Esophagus squamous epithelium (tissue), 5 donors: Measurements from ENCODE around the gene RPL12. TPM values are rescaled to one million over a fixed set of nuclear protein-coding genes. Genes with fewer than 3 reads are reported as not detected.

Experiments used
- DNase-seq: peaks from one replicate; lab custom pipeline; 2025; lab: John Stamatoyannopoulos, UW
- H3K27ac ChIP-seq, 4 donors: fragments of 200-600 bp; sonication (generic); one replicate each; pipeline ENCODE4 v1.5.1; 2016 to 2019; ENCODE audit warnings: mild to moderate bottlenecking in 1 of 4
- H3K27me3 ChIP-seq, 4 donors: fragments of 200-600 bp; sonication (generic); 1 replicate in 3 of 4; 2 replicates in 1 of 4; pipeline versions ENCODE4 v1.5.1 to v1.6.0; 2017 to 2021; ENCODE audit warnings: antibody characterized with exemption in 1 of 4
- H3K36me3 ChIP-seq, 3 donors: fragments of 200-600 bp; sonication (generic); one replicate each; pipeline ENCODE4 v1.5.1; 2016 to 2019
- H3K4me1 ChIP-seq, 3 donors: fragments of 200-600 bp; sonication (generic); one replicate each; pipeline ENCODE4 v1.5.1; 2017 to 2019
- H3K4me3 ChIP-seq, 4 donors: fragments of 200-600 bp; sonication (generic); 1 replicate in 3 of 4; 2 replicates in 1 of 4; pipeline ENCODE4 v1.5.1; 2016 to 2019; ENCODE audit warnings: mild to moderate bottlenecking in 2 of 4, moderate library complexity in 1 of 4
- H3K9me3 ChIP-seq, 3 donors: fragments of 200-600 bp; sonication (generic); one replicate each; pipeline ENCODE4 v1.5.1; 2016 to 2019
- CTCF ChIP-seq, 6 experiments: fragments of 450-650 bp in 4 of 6; fragments of 200-600 bp in 2 of 6; sonication (generic) in 2 of 6; IDR thresholded peaks; one replicate each; pipeline ENCODE4 v1.5.1; 2016 to 2019; ENCODE audit warnings: antibody characterized with exemption in 6 of 6, mild to moderate bottlenecking in 4 of 6, moderate library complexity in 4 of 6
- POLR2A ChIP-seq, 4 donors: fragments of 450-650 bp; IDR thresholded peaks; one replicate each; pipeline ENCODE4 v1.6.1; 2017; ENCODE audit warnings: antibody characterized with exemption in 4 of 4, mild to moderate bottlenecking in 4 of 4, moderate library complexity in 3 of 4
- WGBS, 2 donors: methylation state at CpG; one replicate each; pipeline ENCODE4 v1.1.5; 2018; 5-methylcytosine and 5-hydroxymethylcytosine counted together
- intact Hi-C: fragments of 100-400 bp; cut with DNase I; formaldehyde crosslinking; loops from one replicate; pipeline ENCODE4 v1.15.0; 2022
- total RNA-seq, 4 donors: library from RNA; depleted of rRNA; stranded (reverse); fragments of >200 nt; gene quantifications; one replicate each; pipeline ENCODE4 v1.1.0, GENCODE V29; 2016
- donor health status: DM: yes; HTN: yes; CAD: no.

Gene RPL12
- total RNA-seq, 4 donors from 2014 or later: 1,192 to 3,474 (median 2,165) TPM

GRCh38 chr9:127447416-127448111 is 3.6 kb downstream of the RPL12 start:
- Histone ChIP-seq H3K9me3 (peaks cover 0 to 4% (median 0%) of the 10 kb centered on the region in 3 donors), H3K4me1 (peaks cover 8 to 74% (median 31%) of the 10 kb centered on the region in 3 donors), H3K27me3 (no peaks in the 10 kb centered on the region), H3K27ac (no peak overlapping the region), H3K4me3 (no peak overlapping the region), H3K36me3 (peaks cover 33 to 76% (median 41%) of the 10 kb centered on the region in 3 donors)
- TF ChIP-seq CTCF (IDR thresholded peaks at IDR 0.05): no peak
- no peak for TF ChIP-seq POLR2A (IDR thresholded peaks at IDR 0.05)
- intact Hi-C loops: no loop called here
- WGBS, 2 donors: 64 to 89% methylated on average over 6 to 7 of the region's 7 CpGs
- DNase-seq: no peak

GRCh38 chr9:127446713-127447415 is 4.3 kb downstream of the RPL12 start:
- no peak for DNase-seq
- H3K27ac ChIP-seq: peak overlapping the region in 2 of 4 donors; percentile 3 to 18
- peaks cover 0 to 4% (median 0%) of the 10 kb centered on the region in 3 donors for H3K9me3 ChIP-seq
- peaks cover 1 to 67% (median 26%) of the 10 kb centered on the region in 3 donors for H3K4me1 ChIP-seq
- no peak overlapping the region for H3K4me3 ChIP-seq
- intact Hi-C loops: no loop called here
- TF ChIP-seq POLR2A (IDR thresholded peaks at IDR 0.05) (no peak), CTCF (IDR thresholded peaks at IDR 0.05) (no peak)
- peaks cover 33 to 83% (median 41%) of the 10 kb centered on the region in 3 donors for H3K36me3 ChIP-seq
- WGBS, 2 donors: 71 to 80% methylated on average over 7 of the region's 7 CpGs
- H3K27me3 ChIP-seq: no peaks in the 10 kb centered on the region

- TF ChIP-seq CTCF (IDR thresholded peaks at IDR 0.05): no peak
- no peak for TF ChIP-seq POLR2A (IDR thresholded peaks at IDR 0.05)
- peak overlapping the region in 2 of 4 donors; percentile 24 to 33 for H3K27ac ChIP-seq
- H3K27me3 ChIP-seq: no peaks in the 10 kb centered on the region
- H3K4me3 ChIP-seq: no peak overlapping the region
- intact Hi-C loops: no loop called here
- H3K36me3 ChIP-seq: peaks cover 33 to 91% (median 47%) of the 10 kb centered on the region in 3 donors
- DNase-seq: no peak
- WGBS, 2 donors: 58 to 62% methylated on average over 4 of the region's 4 CpGs
- peaks cover 0 to under 1% (median 0%) of the 10 kb centered on the region in 3 donors for H3K9me3 ChIP-seq
- peaks cover 0 to 66% (median 26%) of the 10 kb centered on the region in 3 donors for H3K4me1 ChIP-seq
Observed at GRCh38 chr9:127445851-127446712, 5.1 kb downstream of the RPL12 start.

DNA sequence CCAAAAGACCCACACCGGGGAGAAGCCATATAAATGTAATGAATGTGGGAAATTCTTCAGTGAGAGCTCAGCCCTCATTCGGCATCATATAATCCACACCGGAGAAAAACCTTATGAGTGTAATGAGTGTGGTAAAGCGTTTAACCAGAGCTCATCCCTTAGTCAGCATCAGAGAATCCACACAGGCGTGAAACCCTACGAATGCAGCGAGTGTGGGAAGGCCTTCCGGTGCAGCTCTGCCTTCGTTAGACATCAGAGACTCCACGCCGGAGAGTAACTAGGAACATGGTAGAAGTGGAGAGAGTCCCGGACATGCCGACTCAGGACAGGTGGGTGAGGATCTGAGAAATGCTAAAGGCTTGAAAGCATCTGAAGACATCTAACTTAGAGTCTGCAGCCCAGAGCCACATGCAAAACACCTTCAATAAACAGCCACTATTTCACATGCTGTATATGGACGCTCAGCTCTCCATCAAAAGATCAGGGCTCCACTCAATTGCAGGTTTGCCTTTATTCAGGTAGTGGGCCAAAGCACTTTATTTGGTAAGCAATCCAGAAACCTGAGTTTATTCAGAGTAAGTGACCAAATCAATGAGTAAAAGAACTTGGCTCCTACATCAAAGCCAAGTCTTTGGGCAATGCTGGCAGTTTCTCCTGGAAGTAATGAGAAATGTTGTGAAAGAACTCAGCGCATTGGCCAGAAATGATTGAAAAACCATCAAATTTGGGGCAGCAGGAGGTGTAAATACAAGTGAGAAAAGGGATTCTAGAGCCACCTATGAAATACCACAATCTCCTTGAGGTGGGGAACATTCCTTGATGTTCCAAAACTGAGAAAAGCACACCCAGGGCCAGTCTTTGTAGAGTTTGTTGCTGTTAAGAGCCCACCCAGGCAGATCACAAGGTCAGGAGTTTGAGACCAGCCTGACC is 6.0 kb downstream of the RPL12 start:
- H3K4me3 ChIP-seq: no peak overlapping the region
- no peaks in the 10 kb centered on the region for H3K9me3 ChIP-seq
- H3K4me1 ChIP-seq: peaks cover 0 to 62% (median 23%) of the 10 kb centered on the region in 3 donors
- no peak for DNase-seq
- WGBS, 2 donors: 81 to 86% methylated on average over 13 to 14 of the region's 15 CpGs
- peak overlapping the region in 3 of 4 donors; percentile 3 to 33 (median 24) for H3K27ac ChIP-seq
- intact Hi-C loops: no loop called here
- no peaks in the 10 kb centered on the region for H3K27me3 ChIP-seq
- TF ChIP-seq POLR2A (IDR thresholded peaks at IDR 0.05) (no peak), CTCF (IDR thresholded peaks at IDR 0.05) (no peak)
- peaks cover 33 to 98% (median 53%) of the 10 kb centered on the region in 3 donors for H3K36me3 ChIP-seq
